Measurements from ENCODE around the gene EI24.

DNA sequence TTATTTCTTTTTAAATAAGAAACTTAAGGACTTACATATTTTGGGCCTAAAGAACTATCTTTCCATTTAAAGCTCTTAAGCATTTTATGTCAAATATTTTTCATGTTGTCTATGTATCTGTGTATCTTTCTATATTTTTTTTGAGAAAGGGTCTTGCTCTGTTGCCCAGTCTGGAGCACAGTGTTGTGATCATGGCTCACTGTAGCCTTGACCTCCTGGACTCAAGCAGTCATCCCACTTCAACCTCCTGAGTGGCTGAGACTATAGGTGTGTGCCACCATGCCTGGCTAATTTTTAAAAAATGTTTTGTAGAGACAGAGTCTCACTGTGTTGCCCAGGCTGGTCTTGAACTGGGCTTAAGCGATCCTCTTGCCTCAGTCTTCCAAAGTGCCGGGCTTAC is 31.4 kb downstream of the EI24 start:
- TF ChIP-seq, protein P1, sequence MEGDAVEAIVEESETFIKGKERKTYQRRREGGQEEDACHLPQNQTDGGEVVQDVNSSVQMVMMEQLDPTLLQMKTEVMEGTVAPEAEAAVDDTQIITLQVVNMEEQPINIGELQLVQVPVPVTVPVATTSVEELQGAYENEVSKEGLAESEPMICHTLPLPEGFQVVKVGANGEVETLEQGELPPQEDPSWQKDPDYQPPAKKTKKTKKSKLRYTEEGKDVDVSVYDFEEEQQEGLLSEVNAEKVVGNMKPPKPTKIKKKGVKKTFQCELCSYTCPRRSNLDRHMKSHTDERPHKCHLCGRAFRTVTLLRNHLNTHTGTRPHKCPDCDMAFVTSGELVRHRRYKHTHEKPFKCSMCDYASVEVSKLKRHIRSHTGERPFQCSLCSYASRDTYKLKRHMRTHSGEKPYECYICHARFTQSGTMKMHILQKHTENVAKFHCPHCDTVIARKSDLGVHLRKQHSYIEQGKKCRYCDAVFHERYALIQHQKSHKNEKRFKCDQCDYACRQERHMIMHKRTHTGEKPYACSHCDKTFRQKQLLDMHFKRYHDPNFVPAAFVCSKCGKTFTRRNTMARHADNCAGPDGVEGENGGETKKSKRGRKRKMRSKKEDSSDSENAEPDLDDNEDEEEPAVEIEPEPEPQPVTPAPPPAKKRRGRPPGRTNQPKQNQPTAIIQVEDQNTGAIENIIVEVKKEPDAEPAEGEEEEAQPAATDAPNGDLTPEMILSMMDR (IDR thresholded peaks at IDR 0.05) = no peak
- TF ChIP-seq EZH2 (IDR thresholded peaks at IDR 0.05; ENCODE audit: borderline replicate concordance, insufficient read depth, low read depth, low read length, poor library complexity, severe bottlenecking) = no peak
